ENCODE measurements around the gene CDC5L. TPM values are rescaled to one million over a fixed set of nuclear protein-coding genes. Genes with fewer than 3 reads are reported as not detected.

The CDC5L gene
- total RNA-seq, 1 donor from 2014 or later, result 30.4 TPM

- H3K27ac Mint-ChIP-seq, result no peak overlapping the region
- H3K27me3 Mint-ChIP-seq, result no peaks in the 10 kb centered on the region
- H3K4me1 Mint-ChIP-seq (ENCODE audit: low read depth), result peaks cover 1% of the 10 kb centered on the region
- TF ChIP-seq CTCF (IDR thresholded peaks at IDR 0.05; ENCODE audit: unreplicated experiment), result no peak
- no peaks in the 10 kb centered on the region for H3K9me3 Mint-ChIP-seq (ENCODE audit: low read depth)
- H3K36me3 Mint-ChIP-seq (ENCODE audit: insufficient read depth), result peaks cover 34% of the 10 kb centered on the region
- no peak overlapping the region for H3K4me3 Mint-ChIP-seq (ENCODE audit: low read depth)
- DNase-seq (ENCODE audit: low spot score, unreplicated experiment), result no peak
Observed at GRCh38 chr6:44401138-44401537, 13.6 kb downstream of the CDC5L start.

- no peak overlapping the region for H3K27ac Mint-ChIP-seq
- no peak for TF ChIP-seq CTCF (IDR thresholded peaks at IDR 0.05; ENCODE audit: unreplicated experiment)
- H3K4me1 Mint-ChIP-seq (ENCODE audit: low read depth), result no peaks in the 10 kb centered on the region
- no peak for DNase-seq (ENCODE audit: low spot score, unreplicated experiment)
- H3K9me3 Mint-ChIP-seq (ENCODE audit: low read depth), result no peaks in the 10 kb centered on the region
- H3K4me3 Mint-ChIP-seq (ENCODE audit: low read depth), result no peak overlapping the region
- H3K36me3 Mint-ChIP-seq (ENCODE audit: insufficient read depth), result peaks cover 45% of the 10 kb centered on the region
- no peaks in the 10 kb centered on the region for H3K27me3 Mint-ChIP-seq
Observed at GRCh38 chr6:44404022-44404714, 16.7 kb downstream of the CDC5L start.

GRCh38 chr6:44404715-44405099 lies 17.2 kb downstream of the CDC5L start:
- TF ChIP-seq CTCF (IDR thresholded peaks at IDR 0.05; ENCODE audit: unreplicated experiment), result no peak
- Mint-ChIP-seq H3K9me3 (ENCODE audit: low read depth) (no peaks in the 10 kb centered on the region), H3K4me3 (ENCODE audit: low read depth) (no peak overlapping the region), H3K27ac (no peak overlapping the region), H3K4me1 (ENCODE audit: low read depth) (no peaks in the 10 kb centered on the region), H3K36me3 (ENCODE audit: insufficient read depth) (peaks cover 46% of the 10 kb centered on the region), H3K27me3 (no peaks in the 10 kb centered on the region)
- no peak for DNase-seq (ENCODE audit: low spot score, unreplicated experiment)

GRCh38 chr6:44407951-44408670 lies 20.6 kb downstream of the CDC5L start:
- Mint-ChIP-seq H3K9me3 (ENCODE audit: low read depth) (no peaks in the 10 kb centered on the region), H3K27ac (no peak overlapping the region), H3K27me3 (no peaks in the 10 kb centered on the region), H3K4me3 (ENCODE audit: low read depth) (no peak overlapping the region), H3K36me3 (ENCODE audit: insufficient read depth) (peaks cover 47% of the 10 kb centered on the region), H3K4me1 (ENCODE audit: low read depth) (no peaks in the 10 kb centered on the region)
- DNase-seq (ENCODE audit: low spot score, unreplicated experiment), result no peak
- no peak for TF ChIP-seq CTCF (IDR thresholded peaks at IDR 0.05; ENCODE audit: unreplicated experiment)

GRCh38 chr6:44409207-44409794 lies 21.8 kb downstream of the CDC5L start:
- no peak for TF ChIP-seq CTCF (IDR thresholded peaks at IDR 0.05; ENCODE audit: unreplicated experiment)
- H3K27me3 Mint-ChIP-seq, result no peaks in the 10 kb centered on the region
- H3K9me3 Mint-ChIP-seq (ENCODE audit: low read depth), result no peaks in the 10 kb centered on the region
- H3K4me1 Mint-ChIP-seq (ENCODE audit: low read depth), result no peaks in the 10 kb centered on the region
- H3K27ac Mint-ChIP-seq, result no peak overlapping the region
- H3K4me3 Mint-ChIP-seq (ENCODE audit: low read depth), result no peak overlapping the region
- DNase-seq (ENCODE audit: low spot score, unreplicated experiment), result no peak
- H3K36me3 Mint-ChIP-seq (ENCODE audit: insufficient read depth), result peaks cover 45% of the 10 kb centered on the region

All from progenitor cell of endocrine pancreas (in vitro differentiated cells).